Measurements from ENCODE around the gene PCDHB6.
A peak's percentile ranks its signal among the peaks of the same experiment; 100 is the strongest.
"Not testable (repeated sequence)": the region's sequence is repeated elsewhere in the genome, so short reads cannot be mapped to it uniquely, and the experiment has no call there.

PCDHB6 gene

GRCh38 chr5:141121563-141121962 lies 28.3 kb upstream of the PCDHB6 start, which contains the start of gene PCDHB4:
TSS of gene PCDHB4 (plus strand) at chr5:141121818. CDS start at chr5:141121999, 181 bp downstream.
- no peaks in the 10 kb centered on the region for H3K4me1 Mint-ChIP-seq
- DNase-seq = no peak
- no peak within 1 kb of the TSS for H3K27ac Mint-ChIP-seq
- TF ChIP-seq, protein P1, sequence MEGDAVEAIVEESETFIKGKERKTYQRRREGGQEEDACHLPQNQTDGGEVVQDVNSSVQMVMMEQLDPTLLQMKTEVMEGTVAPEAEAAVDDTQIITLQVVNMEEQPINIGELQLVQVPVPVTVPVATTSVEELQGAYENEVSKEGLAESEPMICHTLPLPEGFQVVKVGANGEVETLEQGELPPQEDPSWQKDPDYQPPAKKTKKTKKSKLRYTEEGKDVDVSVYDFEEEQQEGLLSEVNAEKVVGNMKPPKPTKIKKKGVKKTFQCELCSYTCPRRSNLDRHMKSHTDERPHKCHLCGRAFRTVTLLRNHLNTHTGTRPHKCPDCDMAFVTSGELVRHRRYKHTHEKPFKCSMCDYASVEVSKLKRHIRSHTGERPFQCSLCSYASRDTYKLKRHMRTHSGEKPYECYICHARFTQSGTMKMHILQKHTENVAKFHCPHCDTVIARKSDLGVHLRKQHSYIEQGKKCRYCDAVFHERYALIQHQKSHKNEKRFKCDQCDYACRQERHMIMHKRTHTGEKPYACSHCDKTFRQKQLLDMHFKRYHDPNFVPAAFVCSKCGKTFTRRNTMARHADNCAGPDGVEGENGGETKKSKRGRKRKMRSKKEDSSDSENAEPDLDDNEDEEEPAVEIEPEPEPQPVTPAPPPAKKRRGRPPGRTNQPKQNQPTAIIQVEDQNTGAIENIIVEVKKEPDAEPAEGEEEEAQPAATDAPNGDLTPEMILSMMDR (IDR thresholded peaks at IDR 0.05) = no peak
- H3K27me3 Mint-ChIP-seq (ENCODE audit: low read depth, poor library complexity) = no peaks in the 10 kb centered on the region
- peaks cover 74% of the 10 kb centered on the region for H3K36me3 Mint-ChIP-seq (ENCODE audit: low read depth)
- peaks cover 77% of the 10 kb centered on the region for H3K9me3 Mint-ChIP-seq
- H3K4me3 Mint-ChIP-seq = no peak within 1 kb of the TSS

DNA sequence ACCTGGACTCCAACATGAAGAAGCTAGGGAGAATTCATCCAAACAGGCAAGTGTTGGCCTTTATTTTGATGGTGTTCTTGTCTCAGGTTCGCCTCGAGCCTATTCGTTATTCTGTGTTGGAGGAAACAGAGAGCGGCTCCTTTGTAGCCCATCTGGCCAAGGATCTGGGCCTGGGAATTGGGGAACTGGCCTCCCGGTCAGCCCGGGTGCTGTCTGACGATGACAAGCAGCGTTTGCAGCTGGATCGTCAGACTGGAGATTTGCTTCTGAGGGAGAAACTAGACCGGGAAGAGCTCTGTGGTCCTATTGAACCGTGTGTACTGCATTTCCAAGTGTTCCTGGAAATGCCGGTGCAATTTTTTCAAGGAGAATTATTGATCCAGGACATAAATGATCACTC lies 27.9 kb upstream of the PCDHB6 start:
- peaks cover 77% of the 10 kb centered on the region for H3K9me3 Mint-ChIP-seq
- peaks cover 72% of the 10 kb centered on the region for H3K36me3 Mint-ChIP-seq (ENCODE audit: low read depth)
- no peaks in the 10 kb centered on the region for H3K4me1 Mint-ChIP-seq
- TF ChIP-seq, protein P1 (IDR thresholded peaks at IDR 0.05) = no peak
- no peak for DNase-seq
- H3K27me3 Mint-ChIP-seq (ENCODE audit: low read depth, poor library complexity) = no peaks in the 10 kb centered on the region
- no peak overlapping the region for H3K27ac Mint-ChIP-seq
- H3K4me3 Mint-ChIP-seq = no peak overlapping the region

GRCh38 chr5:141123396-141124135 lies 26.3 kb upstream of the PCDHB6 start:
- not testable (repeated sequence) for H3K27ac Mint-ChIP-seq; DNase-seq; H3K27me3 Mint-ChIP-seq (ENCODE audit: low read depth, poor library complexity); H3K4me3 Mint-ChIP-seq; H3K4me1 Mint-ChIP-seq
- H3K36me3 Mint-ChIP-seq (ENCODE audit: low read depth) = peaks cover 75% of the 10 kb centered on the region
- peaks cover 77% of the 10 kb centered on the region for H3K9me3 Mint-ChIP-seq

DNA sequence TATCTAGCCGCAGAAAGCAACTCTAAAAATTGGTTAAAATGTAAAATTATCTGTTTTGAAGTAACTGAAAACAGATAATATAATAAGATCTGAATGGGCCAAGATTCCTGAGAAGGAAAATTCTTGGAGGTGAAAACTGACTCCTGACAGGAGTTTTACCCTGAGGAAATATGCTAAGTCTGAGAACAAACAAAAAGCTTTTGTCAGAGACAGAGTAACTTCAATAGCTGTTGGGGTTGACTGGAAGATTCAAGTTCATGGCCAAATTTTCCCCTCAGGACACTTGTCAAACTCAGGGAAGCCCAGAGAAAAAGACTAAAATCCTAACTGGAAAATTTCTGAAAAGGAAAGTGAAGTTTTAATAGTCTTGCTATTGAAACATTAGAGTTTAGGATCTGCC lies 22.6 kb upstream of the PCDHB6 start:
- peaks cover 70% of the 10 kb centered on the region for H3K36me3 Mint-ChIP-seq (ENCODE audit: low read depth)
- no peaks in the 10 kb centered on the region for H3K27me3 Mint-ChIP-seq (ENCODE audit: low read depth, poor library complexity)
- H3K4me1 Mint-ChIP-seq = no peaks in the 10 kb centered on the region
- no peak overlapping the region for H3K4me3 Mint-ChIP-seq
- DNase-seq = no peak
- no peak overlapping the region for H3K27ac Mint-ChIP-seq
- TF ChIP-seq, protein P1 (IDR thresholded peaks at IDR 0.05) = no peak
- H3K9me3 Mint-ChIP-seq = peaks cover 81% of the 10 kb centered on the region

DNA sequence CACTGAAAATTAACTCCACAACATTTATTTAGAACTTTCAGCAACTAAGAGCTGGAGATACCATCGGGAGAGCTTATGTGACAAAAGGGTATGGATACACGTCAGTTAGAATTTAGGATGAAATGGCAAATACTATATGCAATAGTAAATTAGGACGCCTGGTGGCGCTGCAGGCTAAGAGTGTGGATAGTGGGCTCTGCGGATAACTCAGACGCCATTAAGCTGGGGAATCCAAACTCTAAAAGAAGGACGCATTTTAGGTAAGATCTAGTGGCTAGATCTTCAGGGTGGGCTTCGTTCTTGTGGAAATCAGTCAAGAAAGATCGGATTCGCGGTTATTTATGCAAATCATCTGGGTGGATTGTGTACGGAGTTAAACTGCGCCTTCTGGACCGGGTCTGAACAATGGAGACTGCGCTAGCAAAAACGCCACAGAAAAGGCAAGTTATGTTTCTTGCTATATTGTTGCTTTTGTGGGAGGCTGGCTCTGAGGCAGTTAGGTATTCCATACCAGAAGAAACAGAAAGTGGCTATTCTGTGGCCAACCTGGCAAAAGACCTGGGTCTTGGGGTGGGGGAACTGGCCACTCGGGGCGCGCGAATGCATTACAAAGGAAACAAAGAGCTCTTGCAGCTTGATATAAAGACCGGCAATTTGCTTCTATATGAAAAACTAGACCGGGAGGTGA lies 14.7 kb upstream of the PCDHB6 start, which contains the start of gene PCDHB5:
TSS of gene PCDHB5 (plus strand) at position 177 of the 688 bp plus-strand sequence. CDS start at position 406, 229 bp downstream.
- TF ChIP-seq, protein P1 (IDR thresholded peaks at IDR 0.05) = no peak
- Mint-ChIP-seq H3K4me3 (peak within 1 kb of the TSS; percentile 88), H3K9me3 (peaks cover 92% of the 10 kb centered on the region), H3K27ac (peak within 1 kb of the TSS; percentile 85), H3K27me3 (ENCODE audit: low read depth, poor library complexity) (peaks cover 3% of the 10 kb centered on the region), H3K36me3 (ENCODE audit: low read depth) (peaks cover 87% of the 10 kb centered on the region), H3K4me1 (no peaks in the 10 kb centered on the region)
- peak; percentile 14 for DNase-seq

DNA sequence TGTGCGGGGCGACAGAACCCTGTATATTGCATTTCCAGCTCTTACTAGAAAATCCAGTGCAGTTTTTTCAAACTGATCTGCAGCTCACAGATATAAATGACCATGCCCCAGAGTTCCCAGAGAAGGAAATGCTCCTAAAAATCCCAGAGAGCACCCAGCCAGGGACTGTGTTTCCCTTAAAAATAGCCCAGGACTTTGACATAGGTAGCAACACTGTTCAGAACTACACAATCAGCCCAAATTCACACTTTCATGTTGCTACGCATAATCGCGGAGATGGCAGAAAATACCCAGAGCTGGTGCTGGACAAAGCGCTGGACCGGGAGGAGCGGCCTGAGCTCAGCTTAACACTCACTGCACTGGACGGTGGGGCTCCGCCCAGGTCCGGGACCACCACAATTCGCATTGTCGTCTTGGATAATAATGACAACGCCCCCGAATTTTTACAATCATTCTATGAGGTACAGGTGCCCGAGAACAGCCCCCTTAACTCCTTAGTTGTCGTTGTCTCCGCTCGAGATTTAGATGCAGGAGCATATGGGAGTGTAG lies 14.1 kb upstream of the PCDHB6 start:
- DNase-seq = no peak
- H3K4me1 Mint-ChIP-seq = no peaks in the 10 kb centered on the region
- H3K4me3 Mint-ChIP-seq = peak overlapping the region; percentile 88
- H3K36me3 Mint-ChIP-seq (ENCODE audit: low read depth) = peaks cover 82% of the 10 kb centered on the region
- H3K9me3 Mint-ChIP-seq = peaks cover 90% of the 10 kb centered on the region
- TF ChIP-seq, protein P1 (IDR thresholded peaks at IDR 0.05) = no peak
- no peak overlapping the region for H3K27ac Mint-ChIP-seq
- H3K27me3 Mint-ChIP-seq (ENCODE audit: low read depth, poor library complexity) = peaks cover 3% of the 10 kb centered on the region

GRCh38 chr5:141137346-141137745 lies 12.5 kb upstream of the PCDHB6 start:
- H3K27ac Mint-ChIP-seq; H3K27me3 Mint-ChIP-seq (ENCODE audit: low read depth, poor library complexity); H3K4me3 Mint-ChIP-seq: not testable (repeated sequence)

More at GRCh38 chr5:141137346-141137745, 12.5 kb upstream of the PCDHB6 start:
- not testable (repeated sequence) for H3K4me1 Mint-ChIP-seq, DNase-seq
- peaks cover 86% of the 10 kb centered on the region for H3K9me3 Mint-ChIP-seq
- peaks cover 74% of the 10 kb centered on the region for H3K36me3 Mint-ChIP-seq (ENCODE audit: low read depth)
